Tibial nerve (tissue), 4 donors: Measurements from ENCODE around the gene CTNND2.

Experiments used
- EP300 ChIP-seq, 2 donors: sonication (generic); formaldehyde crosslinking; IDR thresholded peaks; one replicate each; pipeline ENCODE4 v1.6.1; 2017; ENCODE audit warnings: antibody characterized with exemption in 2 of 2, mild to moderate bottlenecking in 1 of 2
- POLR2A ChIP-seq, 2 donors: fragments of 450-650 bp; IDR thresholded peaks; one replicate each; pipeline ENCODE4 v1.6.1; 2017; ENCODE audit warnings: antibody characterized with exemption in 2 of 2, mild to moderate bottlenecking in 2 of 2, moderate library complexity in 2 of 2
- TF ChIP-seq, protein P1 (sequence below), 5 experiments: fragments of 200-600 bp in 3 of 5; fragments of 450-650 bp in 2 of 5; sonication (generic) in 3 of 5; IDR thresholded peaks; one replicate each; pipeline ENCODE4 v1.5.1; 2016 to 2019; ENCODE audit warnings: antibody characterized with exemption in 5 of 5, mild to moderate bottlenecking in 3 of 5, moderate library complexity in 2 of 5

DNA sequence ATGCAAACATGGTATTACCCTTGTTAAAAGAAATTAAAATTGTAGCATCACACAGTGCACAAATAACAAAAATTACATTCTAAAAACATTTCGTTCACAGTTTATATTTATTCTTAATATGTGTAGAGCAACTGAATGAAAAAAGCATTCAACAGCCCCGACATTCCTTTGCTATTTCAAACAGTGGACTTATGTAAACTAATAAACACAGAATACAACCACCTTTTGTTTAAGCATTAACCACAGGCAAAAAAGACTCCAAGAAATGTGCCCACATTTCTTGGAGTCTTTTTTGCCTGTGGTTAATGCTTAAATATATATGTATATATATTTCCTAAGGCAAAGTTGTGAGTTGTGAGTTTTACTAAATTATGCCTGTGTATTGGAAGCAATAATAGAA, 610.7 kb downstream of the CTNND2 start:
- TF ChIP-seq EP300 (IDR thresholded peaks at IDR 0.05) (no peak), POLR2A (IDR thresholded peaks at IDR 0.05) (no peak)
- TF ChIP-seq, protein P1, sequence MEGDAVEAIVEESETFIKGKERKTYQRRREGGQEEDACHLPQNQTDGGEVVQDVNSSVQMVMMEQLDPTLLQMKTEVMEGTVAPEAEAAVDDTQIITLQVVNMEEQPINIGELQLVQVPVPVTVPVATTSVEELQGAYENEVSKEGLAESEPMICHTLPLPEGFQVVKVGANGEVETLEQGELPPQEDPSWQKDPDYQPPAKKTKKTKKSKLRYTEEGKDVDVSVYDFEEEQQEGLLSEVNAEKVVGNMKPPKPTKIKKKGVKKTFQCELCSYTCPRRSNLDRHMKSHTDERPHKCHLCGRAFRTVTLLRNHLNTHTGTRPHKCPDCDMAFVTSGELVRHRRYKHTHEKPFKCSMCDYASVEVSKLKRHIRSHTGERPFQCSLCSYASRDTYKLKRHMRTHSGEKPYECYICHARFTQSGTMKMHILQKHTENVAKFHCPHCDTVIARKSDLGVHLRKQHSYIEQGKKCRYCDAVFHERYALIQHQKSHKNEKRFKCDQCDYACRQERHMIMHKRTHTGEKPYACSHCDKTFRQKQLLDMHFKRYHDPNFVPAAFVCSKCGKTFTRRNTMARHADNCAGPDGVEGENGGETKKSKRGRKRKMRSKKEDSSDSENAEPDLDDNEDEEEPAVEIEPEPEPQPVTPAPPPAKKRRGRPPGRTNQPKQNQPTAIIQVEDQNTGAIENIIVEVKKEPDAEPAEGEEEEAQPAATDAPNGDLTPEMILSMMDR (IDR thresholded peaks at IDR 0.05), result no peak
